WERI-Rb-1 (cell line): ENCODE data around the gene SORBS2.
A peak's percentile ranks its signal among the peaks of the same experiment; 100 is the strongest.

ENCODE experiments used
- DNase-seq: peaks from one replicate; pipeline ENCODE4 v3.0.0-alpha.2; 2020
- H3K27ac ChIP-seq: fragments of 250-450 bp; sonication (Bioruptor Pico); 2 replicates; pipeline ENCODE4 v1.5.1; 2020; ENCODE audit warnings: mild to moderate bottlenecking, moderate library complexity
- H3K27me3 ChIP-seq: fragments of 250-450 bp; sonication (Bioruptor Pico); 2 replicates; pipeline ENCODE4 v1.5.1; 2021; ENCODE audit warnings: mild to moderate bottlenecking, low read depth, moderate library complexity; ENCODE audit not compliant: insufficient read depth, severe bottlenecking
- H3K36me3 ChIP-seq: fragments of 250-450 bp; sonication (Bioruptor Pico); 2 replicates; pipeline ENCODE4 v1.5.1; 2020; ENCODE audit warnings: mild to moderate bottlenecking, moderate library complexity
- H3K4me3 ChIP-seq: 2 replicates; pipeline ENCODE4 v1.5.1; 2011; ENCODE audit warnings: low read depth, mild to moderate bottlenecking, control low read depth, low read length
- H3K9me3 ChIP-seq: fragments of 250-450 bp; sonication (Bioruptor Pico); 2 replicates; pipeline ENCODE4 v1.5.1; 2021; ENCODE audit warnings: mild to moderate bottlenecking, moderate library complexity; ENCODE audit not compliant: severe bottlenecking
- TF ChIP-seq, protein P1 (sequence below): IDR thresholded peaks from 2 replicates; pipeline ENCODE4 v1.5.1; 2011; ENCODE audit warnings: low read depth, mild to moderate bottlenecking, control low read depth, inconsistent platforms, low read length

SORBS2 gene

GRCh38 chr4:185671066-185671465 is 140.9 kb downstream of the SORBS2 start:
- Histone ChIP-seq H3K27ac (no peak overlapping the region), H3K4me3 (no peak overlapping the region), H3K27me3 (no peaks in the 10 kb centered on the region), H3K36me3 (no peaks in the 10 kb centered on the region), H3K9me3 (no peaks in the 10 kb centered on the region)
- TF ChIP-seq, protein P1, sequence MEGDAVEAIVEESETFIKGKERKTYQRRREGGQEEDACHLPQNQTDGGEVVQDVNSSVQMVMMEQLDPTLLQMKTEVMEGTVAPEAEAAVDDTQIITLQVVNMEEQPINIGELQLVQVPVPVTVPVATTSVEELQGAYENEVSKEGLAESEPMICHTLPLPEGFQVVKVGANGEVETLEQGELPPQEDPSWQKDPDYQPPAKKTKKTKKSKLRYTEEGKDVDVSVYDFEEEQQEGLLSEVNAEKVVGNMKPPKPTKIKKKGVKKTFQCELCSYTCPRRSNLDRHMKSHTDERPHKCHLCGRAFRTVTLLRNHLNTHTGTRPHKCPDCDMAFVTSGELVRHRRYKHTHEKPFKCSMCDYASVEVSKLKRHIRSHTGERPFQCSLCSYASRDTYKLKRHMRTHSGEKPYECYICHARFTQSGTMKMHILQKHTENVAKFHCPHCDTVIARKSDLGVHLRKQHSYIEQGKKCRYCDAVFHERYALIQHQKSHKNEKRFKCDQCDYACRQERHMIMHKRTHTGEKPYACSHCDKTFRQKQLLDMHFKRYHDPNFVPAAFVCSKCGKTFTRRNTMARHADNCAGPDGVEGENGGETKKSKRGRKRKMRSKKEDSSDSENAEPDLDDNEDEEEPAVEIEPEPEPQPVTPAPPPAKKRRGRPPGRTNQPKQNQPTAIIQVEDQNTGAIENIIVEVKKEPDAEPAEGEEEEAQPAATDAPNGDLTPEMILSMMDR: no peak
- no peak for DNase-seq

DNA sequence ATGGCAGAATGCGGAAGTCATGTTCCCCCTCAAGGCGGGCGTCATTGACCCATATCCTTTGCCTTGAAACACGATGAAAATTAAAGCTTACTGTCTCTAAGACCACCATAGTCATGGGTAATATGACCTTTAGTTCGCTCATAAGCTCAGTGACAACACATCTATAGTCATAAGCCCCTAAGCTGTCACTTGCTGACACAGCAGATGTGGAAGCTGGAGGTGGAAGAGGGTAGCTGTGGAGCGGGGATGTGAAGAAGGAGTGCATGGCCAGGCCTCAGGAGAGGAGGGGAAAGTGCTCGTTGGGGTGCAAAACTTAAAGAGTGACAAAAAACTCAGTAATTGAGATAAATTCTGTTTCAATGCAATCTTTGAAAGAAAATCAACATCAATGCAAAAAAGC is 142.7 kb downstream of the SORBS2 start:
- no peaks in the 10 kb centered on the region for H3K9me3 ChIP-seq
- no peaks in the 10 kb centered on the region for H3K36me3 ChIP-seq
- H3K4me3 ChIP-seq: no peak overlapping the region
- H3K27me3 ChIP-seq: no peaks in the 10 kb centered on the region
- TF ChIP-seq, protein P1: no peak
- no peak overlapping the region for H3K27ac ChIP-seq
- no peak for DNase-seq

DNA sequence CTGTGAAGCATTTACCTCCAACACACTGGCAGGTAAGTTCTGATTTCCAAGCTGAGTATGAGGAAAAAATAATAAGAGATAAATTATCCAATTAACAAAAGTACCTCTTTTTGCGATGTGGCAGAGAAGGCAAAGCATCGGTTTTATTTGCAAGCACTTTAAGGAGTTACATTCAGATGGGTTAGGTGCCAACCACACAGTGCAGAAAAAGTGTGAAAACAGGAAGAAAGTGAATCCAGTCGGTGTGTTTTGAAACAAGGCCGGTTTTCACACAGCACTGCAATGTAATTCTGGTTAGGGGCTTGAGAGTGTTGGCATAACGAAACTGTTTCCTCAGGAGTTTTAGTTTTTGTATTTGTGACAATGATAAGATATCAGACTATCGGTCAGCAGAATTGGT is 145.8 kb downstream of the SORBS2 start:
- Histone ChIP-seq H3K4me3 (no peak overlapping the region), H3K36me3 (no peaks in the 10 kb centered on the region), H3K27ac (0 out of 2 replicates have a peak overlapping the region, but pooled peaks have one; percentile 19), H3K9me3 (no peaks in the 10 kb centered on the region), H3K27me3 (no peaks in the 10 kb centered on the region)
- TF ChIP-seq, protein P1: no peak
- no peak for DNase-seq

- peak; percentile 77 for DNase-seq
- TF ChIP-seq, protein P1: no peak
- no peaks in the 10 kb centered on the region for H3K9me3 ChIP-seq
- H3K36me3 ChIP-seq: no peaks in the 10 kb centered on the region
- H3K4me3 ChIP-seq: no peak overlapping the region
- H3K27ac ChIP-seq: peak overlapping the region; percentile 19; the same call in 1 of the 2 replicates
- H3K27me3 ChIP-seq: no peaks in the 10 kb centered on the region
Measured at GRCh38 chr4:185665655-185666054, 146.3 kb downstream of the SORBS2 start.

- TF ChIP-seq, protein P1: no peak
- no peaks in the 10 kb centered on the region for H3K9me3 ChIP-seq
- H3K4me3 ChIP-seq: no peak overlapping the region
- no peak overlapping the region for H3K27ac ChIP-seq
- H3K36me3 ChIP-seq: no peaks in the 10 kb centered on the region
- DNase-seq: no peak
- no peaks in the 10 kb centered on the region for H3K27me3 ChIP-seq
Measured at GRCh38 chr4:185664481-185664880, 147.5 kb downstream of the SORBS2 start.

DNA sequence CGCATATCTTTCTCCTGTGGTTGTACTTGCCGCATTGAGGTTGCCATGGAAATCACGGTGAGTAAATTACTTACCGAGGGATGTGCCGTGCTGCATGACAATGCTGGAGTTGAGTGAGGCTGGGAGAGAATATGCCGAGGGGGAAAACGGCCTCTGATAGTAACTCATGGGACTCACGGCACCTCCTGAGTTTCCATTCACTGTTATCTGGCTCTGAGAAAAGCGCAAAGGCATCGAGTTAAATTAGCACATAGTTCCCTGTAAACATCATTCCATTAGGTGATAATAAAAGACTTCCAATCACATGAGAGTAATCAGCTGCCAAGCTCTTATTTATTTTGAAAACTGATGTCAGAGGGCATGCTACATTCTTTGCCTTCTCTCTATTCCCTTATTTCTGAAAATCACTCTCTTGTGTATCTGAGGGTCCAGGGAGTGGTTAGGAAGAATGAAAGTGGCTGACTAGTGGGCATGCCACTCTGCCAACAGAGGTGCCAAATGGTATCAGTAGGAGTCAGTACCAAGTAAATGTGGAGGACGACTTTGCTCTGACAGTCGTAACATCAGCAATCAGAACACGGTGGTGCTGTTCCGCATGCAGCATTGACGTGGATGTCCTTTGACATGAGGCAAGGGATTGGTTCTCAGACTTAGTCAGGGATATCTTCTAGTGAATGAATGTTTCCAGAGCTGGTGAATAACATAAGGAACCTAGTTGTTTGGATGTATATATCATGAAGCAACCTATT is 149.8 kb downstream of the SORBS2 start:
- no peaks in the 10 kb centered on the region for H3K36me3 ChIP-seq

More for the DNA sequence above, 149.8 kb downstream of the SORBS2 start:
- no peak overlapping the region for H3K27ac ChIP-seq
- no peak overlapping the region for H3K4me3 ChIP-seq
- TF ChIP-seq, protein P1: no peak
- H3K9me3 ChIP-seq: no peaks in the 10 kb centered on the region
- DNase-seq: no peak
- H3K27me3 ChIP-seq: no peaks in the 10 kb centered on the region
